Central memory CD8-positive, alpha-beta T cell (primary cell): ENCODE results near the gene SLIT3.

ENCODE experiments used
- ATAC-seq: fragments of 150-1000 bp; cut with Tn5 transposase; replicated peaks from 2 replicates; pipeline ENCODE4 v1.10.0; 2022; ENCODE audit warnings: mild to moderate bottlenecking, moderate FRiP score, moderate number of reproducible peaks; ENCODE audit not compliant: poor library complexity, severe bottlenecking; ENCODE audit errors: extremely low read depth
- DNase-seq, 2 donors: peaks; one replicate each; pipeline ENCODE4 v3.0.0; 2021; ENCODE audit warnings: low spot score in 2 of 2
- H3K27ac Mint-ChIP-seq: one replicate; pipeline ENCODE4 v1.8.0; 2022; ENCODE audit warnings: low read depth, mild to moderate bottlenecking, moderate library complexity, mixed read lengths
- H3K27me3 Mint-ChIP-seq: one replicate; pipeline ENCODE4 v1.8.0; 2022; ENCODE audit warnings: mixed read lengths
- H3K36me3 Mint-ChIP-seq: one replicate; pipeline ENCODE4 v1.8.0; 2022; ENCODE audit warnings: mild to moderate bottlenecking, moderate library complexity, mixed read lengths; ENCODE audit not compliant: insufficient read depth
- H3K4me1 Mint-ChIP-seq: one replicate; pipeline ENCODE4 v1.8.0; 2022; ENCODE audit warnings: mixed read lengths
- H3K4me3 Mint-ChIP-seq: one replicate; pipeline ENCODE4 v1.8.0; 2022; ENCODE audit warnings: mild to moderate bottlenecking, moderate library complexity, mixed read lengths
- H3K9me3 Mint-ChIP-seq: one replicate; pipeline ENCODE4 v1.8.0; 2022; ENCODE audit warnings: mixed read lengths

Gene SLIT3

GRCh38 chr5:169133531-169133930 lies 167.4 kb downstream of the SLIT3 start:
- no peak for DNase-seq
- Mint-ChIP-seq H3K27ac (no peak overlapping the region), H3K4me1 (no peaks in the 10 kb centered on the region), H3K36me3 (no peaks in the 10 kb centered on the region), H3K27me3 (no peaks in the 10 kb centered on the region), H3K9me3 (no peaks in the 10 kb centered on the region), H3K4me3 (no peak overlapping the region)
- no peak for ATAC-seq

DNA sequence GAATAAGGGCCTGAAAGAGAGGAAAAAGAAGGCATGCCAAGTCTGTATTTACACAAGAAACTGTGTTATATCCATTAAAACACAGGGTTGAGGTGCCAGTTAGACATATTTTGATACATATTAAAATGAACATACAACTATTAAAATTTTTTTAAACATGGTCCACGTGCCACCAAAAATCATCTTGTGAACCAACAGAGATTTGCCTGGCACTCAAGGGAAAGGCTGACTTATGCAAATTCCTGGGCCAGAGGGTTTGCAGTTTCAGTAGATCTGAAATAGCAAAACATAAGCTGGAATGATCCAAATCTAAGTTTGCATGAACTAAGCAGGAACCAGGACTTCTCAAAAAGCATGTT lies 168.7 kb downstream of the SLIT3 start:
- Mint-ChIP-seq H3K9me3 (no peaks in the 10 kb centered on the region), H3K36me3 (no peaks in the 10 kb centered on the region), H3K4me1 (no peaks in the 10 kb centered on the region), H3K27ac (no peak overlapping the region), H3K4me3 (no peak overlapping the region), H3K27me3 (no peaks in the 10 kb centered on the region)
- ATAC-seq (no peak), DNase-seq (no peak)

DNA sequence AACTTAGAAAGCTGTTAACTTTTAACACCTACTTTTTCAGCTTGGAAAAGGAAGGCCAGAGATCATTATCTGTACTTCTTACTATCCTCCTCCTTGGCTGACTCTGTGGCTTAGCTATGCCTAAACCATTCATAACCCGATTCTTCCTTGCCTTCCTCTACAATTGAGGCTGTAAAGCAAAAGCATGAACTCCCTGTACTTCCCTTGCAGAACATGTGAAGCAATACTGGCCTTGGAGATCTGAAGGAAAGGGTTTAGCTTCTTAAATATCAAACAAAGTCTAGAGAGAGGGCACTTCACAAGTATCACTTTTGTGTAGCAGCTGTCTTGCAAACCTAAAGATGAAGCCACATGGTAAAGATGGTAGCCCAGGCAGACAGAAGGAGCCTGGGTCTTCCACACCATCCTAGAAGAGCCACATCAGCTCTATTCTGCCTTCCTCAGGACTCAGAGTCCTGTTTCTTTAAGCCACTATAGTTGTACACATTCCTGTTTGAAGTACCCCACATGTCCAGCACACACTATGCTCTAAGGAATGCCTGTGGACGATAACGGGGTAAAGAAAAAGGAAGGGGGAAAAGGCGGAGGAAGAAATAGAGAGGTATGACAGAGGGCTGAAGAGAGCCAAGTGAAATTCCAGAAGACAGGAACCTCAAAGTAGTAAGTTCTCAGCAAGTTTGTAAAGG lies 169.2 kb downstream of the SLIT3 start:
- no peak overlapping the region for H3K27ac Mint-ChIP-seq
- H3K4me3 Mint-ChIP-seq: no peak overlapping the region
- ATAC-seq (no peak), DNase-seq (no peak)
- H3K4me1 Mint-ChIP-seq: no peaks in the 10 kb centered on the region
- H3K27me3 Mint-ChIP-seq: no peaks in the 10 kb centered on the region
- H3K9me3 Mint-ChIP-seq: no peaks in the 10 kb centered on the region
- H3K36me3 Mint-ChIP-seq: no peaks in the 10 kb centered on the region

- ATAC-seq (no peak), DNase-seq (no peak)
- H3K4me1 Mint-ChIP-seq: no peaks in the 10 kb centered on the region
- H3K27me3 Mint-ChIP-seq: peaks cover 11% of the 10 kb centered on the region
- no peaks in the 10 kb centered on the region for H3K36me3 Mint-ChIP-seq
- H3K4me3 Mint-ChIP-seq: no peak overlapping the region
- H3K27ac Mint-ChIP-seq: no peak overlapping the region
- no peaks in the 10 kb centered on the region for H3K9me3 Mint-ChIP-seq
These were observed 172.3 kb downstream of the SLIT3 start for GRCh38 chr5:169128679-169129078.

- no peak overlapping the region for H3K27ac Mint-ChIP-seq
- no peaks in the 10 kb centered on the region for H3K36me3 Mint-ChIP-seq
- H3K4me1 Mint-ChIP-seq: no peaks in the 10 kb centered on the region
- ATAC-seq (no peak), DNase-seq (no peak)
- H3K9me3 Mint-ChIP-seq: no peaks in the 10 kb centered on the region
- H3K27me3 Mint-ChIP-seq: peaks cover 11% of the 10 kb centered on the region
- H3K4me3 Mint-ChIP-seq: no peak overlapping the region
These were observed 173.5 kb downstream of the SLIT3 start for GRCh38 chr5:169127431-169127830.

DNA sequence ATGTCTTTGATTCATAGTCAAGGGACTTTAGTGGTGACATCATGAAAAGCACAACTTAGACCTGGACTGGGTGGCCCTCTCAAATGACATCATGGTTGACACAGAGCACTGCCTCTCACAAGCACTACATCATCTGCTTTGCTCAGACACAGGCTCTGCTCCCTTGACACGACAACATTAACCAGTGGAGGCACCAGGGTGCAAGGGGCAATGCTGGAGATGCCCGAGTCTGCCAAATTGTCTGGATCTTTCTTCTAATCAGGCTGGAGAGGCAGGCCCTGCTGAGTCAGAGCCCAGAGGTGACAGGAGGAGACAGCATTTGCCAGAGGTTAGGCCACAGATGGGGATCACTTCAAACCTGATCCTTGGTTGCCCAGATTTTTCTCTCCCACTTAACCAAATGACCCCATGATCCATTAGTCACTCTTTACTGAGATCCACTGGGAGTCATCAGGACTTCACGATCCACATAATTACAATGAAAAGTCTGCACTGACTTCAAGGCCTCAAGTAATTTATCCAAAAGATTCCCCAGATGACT lies 174.4 kb downstream of the SLIT3 start:
- DNase-seq (no peak), ATAC-seq (no peak)
- no peaks in the 10 kb centered on the region for H3K4me1 Mint-ChIP-seq
- H3K9me3 Mint-ChIP-seq: no peaks in the 10 kb centered on the region
- no peaks in the 10 kb centered on the region for H3K36me3 Mint-ChIP-seq
- H3K27me3 Mint-ChIP-seq: peaks cover 11% of the 10 kb centered on the region
- H3K4me3 Mint-ChIP-seq: no peak overlapping the region
- no peak overlapping the region for H3K27ac Mint-ChIP-seq

DNA sequence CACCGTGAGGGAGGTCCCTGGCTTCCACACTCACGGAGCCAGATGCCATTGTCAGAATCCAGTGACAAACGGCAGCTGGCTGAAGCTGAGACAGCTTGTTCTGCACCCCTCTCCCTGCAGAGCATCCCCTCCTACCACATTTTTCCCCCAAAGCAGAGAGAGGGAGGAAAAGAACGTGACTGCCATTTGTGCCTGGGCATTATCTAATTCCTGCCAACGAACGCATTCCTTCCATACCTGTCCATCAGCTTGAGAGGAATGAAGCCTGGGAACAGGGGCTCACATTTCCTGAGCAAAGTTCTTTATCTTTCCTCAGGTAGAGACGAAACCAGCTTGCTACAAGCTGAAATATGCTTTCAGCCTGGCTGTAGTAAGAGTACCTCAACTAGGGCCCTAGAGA lies 175.4 kb downstream of the SLIT3 start:
- Mint-ChIP-seq H3K4me1 (no peaks in the 10 kb centered on the region), H3K27me3 (peaks cover 11% of the 10 kb centered on the region), H3K27ac (no peak overlapping the region), H3K36me3 (no peaks in the 10 kb centered on the region), H3K4me3 (no peak overlapping the region), H3K9me3 (no peaks in the 10 kb centered on the region)
- ATAC-seq (no peak), DNase-seq (no peak)

GRCh38 chr5:169122951-169123350 lies 178.0 kb downstream of the SLIT3 start:
- Mint-ChIP-seq H3K27me3 (peaks cover 11% of the 10 kb centered on the region), H3K9me3 (no peaks in the 10 kb centered on the region), H3K36me3 (no peaks in the 10 kb centered on the region), H3K4me3 (no peak overlapping the region), H3K4me1 (no peaks in the 10 kb centered on the region), H3K27ac (no peak overlapping the region)
- ATAC-seq (no peak), DNase-seq (no peak)

DNA sequence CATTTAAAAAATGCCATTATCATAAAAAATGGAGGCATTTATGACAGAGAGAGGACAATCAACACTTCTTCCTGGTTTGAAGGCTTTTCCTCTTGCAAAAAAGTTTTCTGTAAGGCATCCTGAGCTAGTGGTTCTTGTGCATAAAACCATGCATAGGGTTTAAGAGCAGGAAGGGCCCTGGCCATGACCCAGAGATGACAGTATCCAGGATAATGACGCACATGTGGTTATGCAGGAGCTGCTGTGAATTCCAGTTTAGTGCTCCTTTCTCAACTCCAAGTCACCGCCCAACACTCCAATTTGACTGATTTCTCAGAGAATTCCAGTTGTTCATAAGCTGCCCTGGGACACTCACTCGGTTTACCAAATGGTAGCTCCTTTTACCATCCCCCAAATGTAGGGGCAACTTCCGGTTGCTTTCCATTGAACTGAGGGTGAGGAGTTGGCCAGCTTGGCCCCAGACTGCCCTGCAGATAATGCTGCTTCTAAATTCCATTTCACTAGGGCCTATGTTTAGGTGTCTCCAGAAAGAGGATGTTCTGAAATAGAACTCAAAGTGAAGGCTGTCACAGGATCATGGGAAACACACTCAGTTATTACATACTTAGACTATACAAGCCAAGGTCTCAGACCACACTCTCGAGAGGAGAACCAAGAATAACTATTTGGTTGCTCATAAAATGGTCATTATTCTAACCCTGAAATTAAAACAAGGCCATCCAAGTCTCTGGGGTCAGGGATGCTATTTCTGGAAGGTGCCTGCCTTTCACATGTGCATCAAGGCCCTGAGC lies 179.1 kb downstream of the SLIT3 start:
- H3K27me3 Mint-ChIP-seq: peaks cover 11% of the 10 kb centered on the region
- DNase-seq (no peak), ATAC-seq (no peak)
- H3K4me1 Mint-ChIP-seq: no peaks in the 10 kb centered on the region
- H3K9me3 Mint-ChIP-seq: no peaks in the 10 kb centered on the region
- no peak overlapping the region for H3K27ac Mint-ChIP-seq
- H3K36me3 Mint-ChIP-seq: no peaks in the 10 kb centered on the region
- H3K4me3 Mint-ChIP-seq: no peak overlapping the region

GRCh38 chr5:169119288-169120048 lies 181.5 kb downstream of the SLIT3 start:
- Mint-ChIP-seq H3K27ac (no peak overlapping the region), H3K36me3 (no peaks in the 10 kb centered on the region), H3K4me3 (no peak overlapping the region), H3K9me3 (no peaks in the 10 kb centered on the region), H3K27me3 (no peaks in the 10 kb centered on the region), H3K4me1 (no peaks in the 10 kb centered on the region)
- ATAC-seq (no peak), DNase-seq (no peak)

GRCh38 chr5:169116961-169117461 lies 183.9 kb downstream of the SLIT3 start:
- Mint-ChIP-seq H3K4me1 (no peaks in the 10 kb centered on the region), H3K27me3 (peaks cover 10% of the 10 kb centered on the region), H3K36me3 (no peaks in the 10 kb centered on the region), H3K27ac (no peak overlapping the region), H3K9me3 (no peaks in the 10 kb centered on the region), H3K4me3 (no peak overlapping the region)
- ATAC-seq (no peak), DNase-seq (no peak)

DNA sequence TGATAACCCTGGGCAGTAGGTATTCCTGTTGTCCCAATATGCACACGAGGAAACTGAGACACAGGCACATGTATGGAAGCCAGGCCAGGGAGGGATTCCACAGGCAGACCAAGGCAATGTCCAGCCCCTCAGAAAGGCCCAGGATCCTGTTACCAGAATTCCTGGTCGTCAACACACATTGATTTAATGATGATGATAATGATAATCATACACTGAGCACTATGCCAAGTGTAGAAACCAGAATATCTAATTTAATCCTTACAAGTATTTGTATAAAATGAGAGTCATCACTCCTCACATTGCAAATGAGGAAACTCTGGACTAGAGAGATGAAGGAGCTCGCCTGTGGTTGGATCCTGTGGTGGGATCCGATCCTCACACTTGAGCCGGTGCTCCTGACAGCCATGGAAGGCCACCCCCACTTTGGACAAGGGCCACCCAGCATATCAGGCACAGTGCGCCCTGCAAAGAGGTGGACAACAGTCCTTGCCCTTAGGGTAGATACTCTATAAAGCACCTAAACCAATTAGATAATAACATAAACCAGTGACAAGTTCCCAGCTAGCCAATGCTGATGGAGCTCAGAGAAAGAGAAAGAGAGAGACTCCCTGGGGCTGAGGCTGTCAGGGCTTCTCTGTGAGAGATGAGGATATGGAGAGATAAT lies 185.3 kb downstream of the SLIT3 start:
- Mint-ChIP-seq H3K4me1 (no peaks in the 10 kb centered on the region), H3K4me3 (no peak overlapping the region), H3K27ac (no peak overlapping the region), H3K27me3 (peaks cover 10% of the 10 kb centered on the region), H3K36me3 (no peaks in the 10 kb centered on the region), H3K9me3 (no peaks in the 10 kb centered on the region)
- ATAC-seq (no peak), DNase-seq (no peak)
